ENCODE results near the gene COG6. TPM values are rescaled to one million over a fixed set of nuclear protein-coding genes. Genes with fewer than 3 reads are reported as not detected.

COG6 gene
- total and polyA plus RNA-seq, 2 of the 8 experiments (the other 6 are each of a cell fraction or from before 2014, with no cell fraction given), result 8.8 to 22.3 TPM

DNA sequence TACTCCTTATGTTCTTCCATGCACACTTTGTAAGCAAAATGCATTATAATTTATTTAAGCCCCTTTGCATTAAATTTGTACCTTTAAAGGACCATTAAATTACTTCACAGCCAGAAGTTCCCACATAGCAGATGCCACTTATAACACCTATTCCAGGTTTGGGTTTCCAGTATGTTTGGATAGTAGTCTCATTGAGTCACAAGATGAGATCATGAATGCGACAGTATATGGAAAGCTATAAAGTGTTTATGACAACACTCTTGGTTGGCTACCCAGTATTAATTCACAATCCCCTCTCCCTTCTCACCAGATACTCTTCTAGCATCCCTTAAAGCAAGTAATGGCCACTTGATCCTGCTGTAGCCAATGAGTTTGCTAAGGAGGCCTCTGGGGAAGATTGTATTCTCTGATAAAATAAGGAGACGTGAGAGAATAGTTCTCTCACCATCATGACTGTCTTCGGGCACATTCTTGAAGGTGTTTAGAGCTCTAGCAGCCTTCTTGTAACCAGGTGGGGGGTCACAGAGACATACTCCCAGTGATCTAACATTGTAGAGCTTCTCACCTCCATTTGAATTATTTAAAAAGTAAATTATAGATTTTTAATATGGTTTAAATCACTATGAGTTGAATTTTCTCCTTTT is 49.7 kb upstream of the COG6 start (continued):
- TF ChIP-seq SP2 (IDR thresholded peaks at IDR 0.05; ENCODE audit: low read length), result no peak
- TF ChIP-seq POU5F1 (IDR thresholded peaks at IDR 0.05; ENCODE audit: low read depth, low read length), result no peak
